Aorta (tissue), 5 donors: ENCODE data around the gene COL1A2. TPM values are rescaled to one million over a fixed set of nuclear protein-coding genes. Genes with fewer than 3 reads are reported as not detected.

Experiments used
- ATAC-seq: fragments of 200-7000 bp; cut with Tn5 transposase; one replicate; pipeline ENCODE4 v1.9.1; 2022; ENCODE audit warnings: moderate library complexity; ENCODE audit not compliant: low FRiP score
- DNase-seq, 2 donors: peaks; one replicate each; pipeline ENCODE4 v3.0.0-alpha.2; 2020
- H3K27ac ChIP-seq, 2 donors: one replicate each; pipeline ENCODE4 v1.5.1; 2013; ENCODE audit warnings: low read length in 2 of 2, mild to moderate bottlenecking in 2 of 2, moderate library complexity in 2 of 2, control low read depth in 1 of 2, inconsistent platforms in 1 of 2, low read depth in 1 of 2
- H3K27me3 ChIP-seq, 2 donors: one replicate each; pipeline ENCODE4 v1.6.1; 2013; ENCODE audit warnings: control low read depth in 1 of 2, low read length in 1 of 2, mild to moderate bottlenecking in 1 of 2, moderate library complexity in 1 of 2; ENCODE audit not compliant: insufficient read depth in 2 of 2, control insufficient read depth in 1 of 2
- H3K36me3 ChIP-seq, 2 donors: one replicate each; pipeline ENCODE4 v1.6.1; 2013; ENCODE audit warnings: control low read depth in 1 of 2, low read length in 1 of 2, mild to moderate bottlenecking in 1 of 2; ENCODE audit not compliant: insufficient read depth in 2 of 2, control insufficient read depth in 1 of 2
- H3K4me1 ChIP-seq, 2 donors: one replicate each; pipeline ENCODE4 v1.6.1; 2013; ENCODE audit warnings: low read length in 2 of 2, control low read depth in 1 of 2, mild to moderate bottlenecking in 1 of 2, moderate library complexity in 1 of 2; ENCODE audit not compliant: insufficient read depth in 2 of 2, control insufficient read depth in 1 of 2
- H3K4me3 ChIP-seq, 2 donors: one replicate each; pipeline ENCODE4 v1.5.1; 2013; ENCODE audit warnings: low read length in 2 of 2, control low read depth in 1 of 2, mild to moderate bottlenecking in 1 of 2
- H3K9me3 ChIP-seq: one replicate; pipeline ENCODE4 v1.6.1; 2013; ENCODE audit warnings: mild to moderate bottlenecking, low read length; ENCODE audit not compliant: control insufficient read depth
- WGBS, 2 donors: extraction: QIAGEN DNeasy Blood & Tissue Kit; methylation state at CpG; one replicate each; pipeline ENCODE4 v1.1.7; 2013; 5-methylcytosine and 5-hydroxymethylcytosine counted together
- intact Hi-C, 2 donors: fragments of 100-400 bp; cut with DNase I; formaldehyde crosslinking; loops; one replicate each; pipeline versions ENCODE4 v1.14.2 to v1.15.0; 2022
- polyA plus RNA-seq, 2 donors: library from polyadenylated mRNA; stranded (reverse); fragments of 200-250 nt; gene quantifications; one replicate each; pipeline ENCODE4 v1.2.3, GENCODE V29; 2013
- total RNA-seq, 2 donors: library from RNA; stranded (reverse); fragmentation: NEBNext Ultra II Directional; extraction: Animal tissue kit (Norgen Biotek cat#: 25700); gene quantifications; one replicate each; pipeline ENCODE4 v1.2.1, GENCODE V29; 2021
- donor health status: healthy with polysubstance abuse.
- donor health status: Bipolar disorder and iron deficiency.
- donor health status: DM: no; HTN: no; CAD: no.
- donor health status: DM: no; HTN: no; CAD: no.
- donor health status: DM: yes; HTN: yes; CAD: no.

The COL1A2 gene
- total and polyA plus RNA-seq, 4 donors: 282 to 1,770 (median 945) TPM

DNA sequence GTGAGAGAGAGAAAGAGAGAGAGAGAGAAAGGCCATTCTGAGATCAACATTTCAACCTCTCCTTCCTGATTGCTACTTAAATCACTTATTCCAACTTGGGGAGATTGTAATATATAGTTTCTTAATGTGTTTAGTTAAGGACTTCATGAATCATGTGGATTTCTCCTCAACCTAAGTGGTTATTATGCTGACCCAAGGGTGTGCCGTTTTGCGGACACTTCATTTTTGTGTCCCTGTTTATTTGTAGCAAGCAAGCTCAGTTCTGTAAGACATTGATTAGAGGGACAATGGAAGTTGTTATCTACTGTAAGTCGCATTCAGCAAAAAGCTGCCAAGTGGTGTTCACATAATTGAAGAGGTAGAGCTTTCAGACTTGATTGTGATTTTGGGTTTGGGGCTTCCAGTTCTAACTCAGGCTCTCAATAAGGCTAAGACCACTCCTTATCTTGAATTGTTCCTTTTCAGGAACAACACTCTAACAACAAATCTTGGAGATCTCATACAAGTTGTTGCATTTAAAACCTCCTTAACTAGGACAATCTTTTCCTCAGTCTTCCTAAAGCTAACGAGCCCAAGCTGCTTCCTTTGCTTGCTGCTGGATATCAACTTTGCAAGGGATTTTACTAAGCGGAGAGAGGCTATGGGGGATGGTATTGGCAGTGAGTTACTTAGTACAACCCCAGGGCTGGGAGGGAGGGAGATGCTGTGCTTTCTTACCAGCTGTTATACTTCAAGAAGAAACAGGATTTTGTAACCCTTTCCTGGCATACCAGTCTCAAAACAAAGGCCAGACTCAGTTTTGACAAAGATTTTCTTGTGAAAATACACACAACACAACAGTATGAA lies 19.8 kb upstream of the COL1A2 start:
- Histone ChIP-seq H3K27me3 (no peaks in the 10 kb centered on the region), H3K9me3 (no peaks in the 10 kb centered on the region), H3K27ac (peak overlapping the region; percentile 91 to 97), H3K4me3 (peak overlapping the region; percentile 54 to 63), H3K36me3 (no peaks in the 10 kb centered on the region), H3K4me1 (peaks cover 0 to 11% of the 10 kb centered on the region in 2 donors)
- 0 to 6% methylated on average over 5 of the region's 5 CpGs for WGBS, 2 donors
- peak; percentile 94 for ATAC-seq
- DNase-seq: peak in 1 of 2 donors; percentile 69
- intact Hi-C loops: loop anchor here (1.0 to 2.0 kb wide), 3 partner anchors 17 to 78 kb away; partner anchors contain the start of gene COL1A2 (in 1 of the 2)

DNA sequence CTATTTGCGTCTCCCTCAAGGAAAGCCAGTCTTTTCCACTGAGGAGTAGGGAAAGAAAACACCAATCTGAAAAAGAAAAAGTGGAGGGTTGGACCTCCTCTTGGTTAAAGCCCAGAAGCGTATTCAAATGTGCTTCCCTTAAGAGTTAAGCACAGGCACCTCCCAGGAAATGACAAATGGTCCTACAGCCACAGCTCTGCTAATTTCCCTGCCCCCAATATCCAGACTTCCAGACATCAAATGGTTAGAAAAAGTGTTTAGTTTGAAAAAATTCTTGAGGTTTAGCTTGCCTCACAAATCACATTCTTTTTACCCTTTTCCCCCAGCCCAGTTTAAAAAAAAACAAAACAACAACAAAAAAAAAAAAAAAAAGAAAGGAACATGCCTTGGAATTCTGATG lies 19.0 kb upstream of the COL1A2 start:
- Histone ChIP-seq H3K4me3 (peak overlapping the region; percentile 26 to 63), H3K27ac (peak overlapping the region; percentile 83 to 97), H3K27me3 (no peaks in the 10 kb centered on the region), H3K4me1 (peaks cover 0 to 11% of the 10 kb centered on the region in 2 donors), H3K9me3 (no peaks in the 10 kb centered on the region), H3K36me3 (no peaks in the 10 kb centered on the region)
- intact Hi-C loops: loop anchor here (1.0 to 2.0 kb wide), 3 partner anchors 17 to 79 kb away; partner anchors contain the start of gene COL1A2 (in 1 of the 2)
- DNase-seq (no peak), ATAC-seq (peak; percentile 83)
- WGBS, 2 donors: 4 to 7% methylated on average over 2 of the region's 2 CpGs

DNA sequence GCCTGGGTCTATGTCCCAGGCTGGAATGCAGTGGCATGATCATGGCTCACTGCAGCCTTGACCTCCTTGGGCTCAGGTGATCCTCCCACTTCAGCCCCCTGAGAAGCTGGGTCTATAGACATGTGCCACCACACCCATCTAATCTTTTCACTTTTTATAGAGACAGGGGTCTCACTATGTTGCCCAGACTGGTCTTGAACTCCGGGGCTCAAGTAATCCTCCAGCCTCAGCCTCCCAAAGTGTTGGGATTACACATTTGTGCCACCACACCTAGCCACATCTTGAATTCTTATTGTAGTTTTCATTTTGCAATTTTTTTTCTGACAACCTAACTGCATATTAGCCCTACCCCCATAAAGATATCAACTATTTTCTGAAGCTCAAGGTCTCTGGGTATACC lies 18.4 kb upstream of the COL1A2 start:
- WGBS, 2 donors: 91 to 92% methylated on average over 1 of the region's 1 CpG
- no peaks in the 10 kb centered on the region for H3K9me3 ChIP-seq
- H3K4me1 ChIP-seq: peaks cover 0 to 11% of the 10 kb centered on the region in 2 donors
- H3K27me3 ChIP-seq: no peaks in the 10 kb centered on the region
- no peaks in the 10 kb centered on the region for H3K36me3 ChIP-seq
- H3K27ac ChIP-seq: peak overlapping the region; percentile 77 to 87
- intact Hi-C loops: no loop called here
- DNase-seq: no peak
- H3K4me3 ChIP-seq: no peak overlapping the region
- ATAC-seq: no peak

DNA sequence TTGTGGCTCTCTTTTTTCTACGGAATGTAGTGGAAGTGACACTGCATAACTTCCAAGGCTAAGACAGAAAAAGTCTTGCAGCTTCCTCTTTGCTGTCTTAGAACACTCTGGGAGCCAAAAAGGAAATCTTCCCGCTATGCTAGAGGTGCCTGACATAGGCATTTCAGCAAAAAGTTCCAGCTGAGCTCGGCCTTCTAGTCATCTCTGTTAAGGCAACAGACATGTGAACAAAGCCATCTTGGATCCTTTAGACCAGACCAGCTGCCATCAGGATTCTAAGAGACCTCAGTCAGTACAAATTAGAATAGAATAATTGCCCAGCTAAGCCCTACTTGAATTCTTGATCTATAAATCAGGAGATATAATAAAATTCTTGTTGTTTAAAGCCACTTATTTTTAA lies 16.3 kb upstream of the COL1A2 start:
- Histone ChIP-seq H3K36me3 (no peaks in the 10 kb centered on the region), H3K27ac (no peak overlapping the region), H3K4me3 (no peak overlapping the region), H3K4me1 (peaks cover 0 to 8% of the 10 kb centered on the region in 2 donors), H3K27me3 (no peaks in the 10 kb centered on the region), H3K9me3 (no peaks in the 10 kb centered on the region)
- no peak for ATAC-seq
- 53 to 65% methylated on average over 3 of the region's 3 CpGs for WGBS, 2 donors
- intact Hi-C loops: no loop called here
- no peak for DNase-seq

DNA sequence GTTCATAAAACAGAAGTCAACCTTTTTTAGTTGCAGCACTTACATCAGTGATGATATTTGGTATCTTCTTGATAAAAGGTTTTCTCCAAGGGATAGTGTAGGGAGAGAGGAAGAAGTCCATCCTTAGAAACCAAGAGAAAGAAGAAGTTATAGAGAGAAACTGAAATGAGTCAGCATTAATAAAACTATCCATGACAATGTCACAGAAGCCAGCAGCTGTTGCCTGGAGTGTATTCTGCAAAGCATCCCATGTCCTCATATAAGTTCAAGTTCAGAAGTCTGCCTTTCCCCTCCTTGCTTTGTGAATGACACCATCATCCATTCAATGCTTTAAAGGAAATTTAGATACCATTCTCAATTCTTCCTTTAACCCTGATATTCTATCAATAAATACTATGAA lies 14.4 kb upstream of the COL1A2 start:
- Histone ChIP-seq H3K4me3 (no peak overlapping the region), H3K9me3 (no peaks in the 10 kb centered on the region), H3K27ac (no peak overlapping the region), H3K4me1 (peaks cover 0 to 8% of the 10 kb centered on the region in 2 donors), H3K36me3 (peaks cover 0 to 2% of the 10 kb centered on the region in 2 donors), H3K27me3 (no peaks in the 10 kb centered on the region)
- ATAC-seq: no peak
- no peak for DNase-seq
- intact Hi-C loops: no loop called here

DNA sequence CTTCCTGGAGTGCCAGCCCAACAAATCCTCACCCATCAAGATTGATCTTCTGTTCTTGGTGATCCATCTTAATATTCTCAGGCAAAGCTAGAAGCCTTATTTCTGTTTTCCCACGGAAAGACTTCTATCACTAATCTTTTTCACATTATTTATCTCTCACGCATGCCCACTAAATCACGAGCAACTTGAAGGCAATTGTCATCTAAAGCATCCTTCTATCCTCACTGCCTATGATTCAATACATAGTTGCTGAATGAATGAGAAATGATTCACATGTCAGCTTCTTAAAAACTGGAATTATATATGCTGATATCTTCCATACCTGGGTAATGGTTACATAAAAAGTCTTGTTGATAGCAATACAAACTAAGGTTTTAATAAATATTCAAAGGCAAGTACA lies 12.6 kb upstream of the COL1A2 start:
- intact Hi-C loops: no loop called here
- H3K4me1 ChIP-seq: peaks cover 0 to 4% of the 10 kb centered on the region in 2 donors

DNA sequence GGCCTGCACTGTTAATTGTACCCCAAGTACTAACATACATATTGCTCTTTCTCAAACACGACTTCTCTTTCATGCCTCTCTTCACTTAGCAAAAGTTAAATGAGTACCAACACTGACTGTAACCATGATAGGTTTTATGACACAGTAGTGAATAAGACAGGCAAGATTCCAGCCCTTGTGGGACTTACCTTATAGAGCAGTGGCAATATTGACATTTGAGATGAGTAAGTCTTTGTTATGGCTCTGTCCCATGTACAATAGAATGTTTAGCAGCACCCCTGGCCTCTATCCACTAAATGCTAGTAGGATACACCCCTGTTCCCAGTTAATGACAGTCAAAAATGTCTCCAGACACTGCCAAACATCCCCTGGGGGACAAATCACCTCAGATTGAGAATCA lies 11.9 kb upstream of the COL1A2 start:
- DNase-seq (no peak), ATAC-seq (no peak)
- no peak overlapping the region for H3K4me3 ChIP-seq
- H3K36me3 ChIP-seq: peaks cover 0 to 2% of the 10 kb centered on the region in 2 donors
- no peak overlapping the region for H3K27ac ChIP-seq
- H3K27me3 ChIP-seq: no peaks in the 10 kb centered on the region
- WGBS, 2 donors: 78 to 81% methylated on average over 1 of the region's 1 CpG
- H3K9me3 ChIP-seq: no peaks in the 10 kb centered on the region
- intact Hi-C loops: no loop called here
- H3K4me1 ChIP-seq: no peaks in the 10 kb centered on the region

More for the DNA sequence above, 12.6 kb upstream of the COL1A2 start:
- H3K36me3 ChIP-seq: peaks cover 0 to 2% of the 10 kb centered on the region in 2 donors
- DNase-seq (no peak), ATAC-seq (no peak)
- 66 to 69% methylated on average over 3 of the region's 3 CpGs for WGBS, 2 donors
- H3K27ac ChIP-seq: no peak overlapping the region
- no peak overlapping the region for H3K4me3 ChIP-seq
- no peaks in the 10 kb centered on the region for H3K27me3 ChIP-seq
- no peaks in the 10 kb centered on the region for H3K9me3 ChIP-seq

DNA sequence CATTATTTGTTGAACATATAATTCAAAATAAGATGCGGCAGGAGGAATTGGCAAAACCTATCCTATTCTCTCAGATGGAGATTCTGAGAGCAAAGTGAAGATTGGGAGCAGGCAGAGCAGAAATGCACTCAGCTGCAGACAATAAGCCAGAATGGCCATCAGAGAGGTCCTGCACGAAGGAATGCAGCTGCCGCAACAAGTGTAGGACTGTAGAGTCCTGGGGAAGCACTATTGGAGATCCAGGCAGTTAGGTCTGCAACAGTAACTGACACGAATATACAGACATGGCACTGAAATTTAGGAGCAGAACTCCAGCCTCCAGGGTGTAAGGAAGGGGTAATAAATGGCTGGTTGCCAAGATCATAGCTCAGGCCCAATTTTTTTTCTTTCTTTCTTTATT lies 10.4 kb upstream of the COL1A2 start:
- Histone ChIP-seq H3K9me3 (no peaks in the 10 kb centered on the region), H3K36me3 (peaks cover 0 to 2% of the 10 kb centered on the region in 2 donors), H3K27ac (no peak overlapping the region), H3K27me3 (no peaks in the 10 kb centered on the region), H3K4me3 (no peak overlapping the region), H3K4me1 (no peaks in the 10 kb centered on the region)
- WGBS, 2 donors: 91 to 92% methylated on average over 4 of the region's 4 CpGs
- no peak for ATAC-seq
- intact Hi-C loops: no loop called here
- DNase-seq: no peak

DNA sequence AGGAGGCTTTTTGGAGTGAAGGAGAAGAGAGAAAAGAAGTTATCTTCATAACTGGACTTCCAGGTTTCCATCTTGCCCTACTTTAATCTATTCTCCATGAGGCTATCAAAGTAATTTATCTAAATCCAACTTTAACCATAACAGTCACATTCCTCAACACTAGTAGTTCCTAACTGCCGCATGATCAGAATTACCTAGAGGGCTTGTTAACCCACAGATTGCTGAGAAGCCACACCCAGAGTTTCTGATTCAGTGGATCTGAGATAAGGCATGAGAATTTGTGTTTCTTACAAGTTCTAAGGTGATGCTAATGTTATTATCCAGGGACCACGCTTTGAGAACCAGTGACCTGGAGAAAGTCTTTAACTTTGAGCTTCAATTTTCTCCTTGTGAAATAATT lies 8.3 kb upstream of the COL1A2 start:
- H3K36me3 ChIP-seq: peaks cover 0 to 2% of the 10 kb centered on the region in 2 donors
- DNase-seq (no peak), ATAC-seq (no peak)
- no peak overlapping the region for H3K27ac ChIP-seq
- intact Hi-C loops: no loop called here
- no peaks in the 10 kb centered on the region for H3K9me3 ChIP-seq
- no peaks in the 10 kb centered on the region for H3K27me3 ChIP-seq
- no peaks in the 10 kb centered on the region for H3K4me1 ChIP-seq
- 90 to 91% methylated on average over 2 of the region's 2 CpGs for WGBS, 2 donors
- H3K4me3 ChIP-seq: no peak overlapping the region
